H1 (cell line): ENCODE results near the gene B3GALT6. TPM values are rescaled to one million over a fixed set of nuclear protein-coding genes. Genes with fewer than 3 reads are reported as not detected.

Experiments used
- ASH2L ChIP-seq: fragments of 200-600, 300-600 bp; sonication (generic); IDR thresholded peaks from one replicate; pipeline ENCODE4 v1.7.1; 2017; ENCODE audit warnings: low read length
- BACH1 ChIP-seq: IDR thresholded peaks from 2 replicates; pipeline ENCODE4 v1.6.1; 2012; ENCODE audit warnings: low read length, improper control_type of control experiment
- CEBPB ChIP-seq: IDR thresholded peaks from 2 replicates; pipeline ENCODE4 v1.6.1; 2012; ENCODE audit warnings: low read depth, low read length
- EGR1 ChIP-seq: IDR thresholded peaks from 2 replicates; pipeline ENCODE4 v1.6.1; 2011; ENCODE audit warnings: low read depth, low read length, borderline replicate concordance
- PHF8 ChIP-seq: fragments of 200-600 bp; sonication (generic); conservative IDR thresholded peaks from 2 replicates; pipeline ENCODE4 v1.7.1; 2012; ENCODE audit warnings: low read depth, mild to moderate bottlenecking, inconsistent platforms, low read length, moderate library complexity
- POLR2A ChIP-seq, 2 experiments: IDR thresholded peaks; 1 replicate in 1 of 2; 2 replicates in 1 of 2; pipeline ENCODE4 v1.6.1; 2011; ENCODE audit warnings: low read depth in 2 of 2, low read length in 2 of 2, mild to moderate bottlenecking in 2 of 2; ENCODE audit errors: control extremely low read depth in 1 of 2
- SIX5 ChIP-seq: IDR thresholded peaks from 2 replicates; pipeline ENCODE4 v1.6.1; 2011; ENCODE audit warnings: mild to moderate bottlenecking, low read depth, low read length
- TBP ChIP-seq: IDR thresholded peaks from 2 replicates; pipeline ENCODE4 v1.6.1; 2011; ENCODE audit warnings: low read depth, low read length, improper control_type of control experiment
- polyA plus RNA-seq, 7 experiments: library from polyadenylated mRNA; depleted of rRNA in 3 of 7; stranded (reverse) in 5 of 7; unstranded in 2 of 7; fragments of >200 nt in 5 of 7; fragments of 200-250 nt in 2 of 7; gene quantifications; 1 replicate in 5 of 7; 2 replicates in 1 of 7; 4 replicates in 1 of 7; pipeline versions ENCODE4 v1.2.1 to v1.2.3, GENCODE V29; 2011 to 2013; ENCODE audit warnings: missing spikeins in 2 of 7, mixed read lengths in 2 of 7
- total RNA-seq: library from RNA; stranded (reverse); fragmentation: NEBNext Ultra II Directional; extraction: Animal tissue kit (Norgen Biotek cat#: 25700); gene quantifications from 2 replicates; pipeline ENCODE4 v1.2.1, GENCODE V29; 2021
- TF ChIP-seq, protein P1 (sequence below): fragments of 300-600 bp; sonication (generic); IDR thresholded peaks from 2 replicates; pipeline ENCODE4 v1.7.1; 2012; ENCODE audit warnings: low read length, moderate library complexity, mild to moderate bottlenecking, inconsistent platforms; ENCODE audit not compliant: insufficient replicate concordance
- TF ChIP-seq, protein P2 (sequence below): IDR thresholded peaks from 2 replicates; pipeline ENCODE4 v1.6.1; 2011; ENCODE audit warnings: low read length, improper control_type of control experiment

B3GALT6 gene
- total and polyA plus RNA-seq, 2 of the 8 experiments (the other 6 are each of a cell fraction or from before 2014, with no cell fraction given) = 18.4 to 20.4 TPM

DNA sequence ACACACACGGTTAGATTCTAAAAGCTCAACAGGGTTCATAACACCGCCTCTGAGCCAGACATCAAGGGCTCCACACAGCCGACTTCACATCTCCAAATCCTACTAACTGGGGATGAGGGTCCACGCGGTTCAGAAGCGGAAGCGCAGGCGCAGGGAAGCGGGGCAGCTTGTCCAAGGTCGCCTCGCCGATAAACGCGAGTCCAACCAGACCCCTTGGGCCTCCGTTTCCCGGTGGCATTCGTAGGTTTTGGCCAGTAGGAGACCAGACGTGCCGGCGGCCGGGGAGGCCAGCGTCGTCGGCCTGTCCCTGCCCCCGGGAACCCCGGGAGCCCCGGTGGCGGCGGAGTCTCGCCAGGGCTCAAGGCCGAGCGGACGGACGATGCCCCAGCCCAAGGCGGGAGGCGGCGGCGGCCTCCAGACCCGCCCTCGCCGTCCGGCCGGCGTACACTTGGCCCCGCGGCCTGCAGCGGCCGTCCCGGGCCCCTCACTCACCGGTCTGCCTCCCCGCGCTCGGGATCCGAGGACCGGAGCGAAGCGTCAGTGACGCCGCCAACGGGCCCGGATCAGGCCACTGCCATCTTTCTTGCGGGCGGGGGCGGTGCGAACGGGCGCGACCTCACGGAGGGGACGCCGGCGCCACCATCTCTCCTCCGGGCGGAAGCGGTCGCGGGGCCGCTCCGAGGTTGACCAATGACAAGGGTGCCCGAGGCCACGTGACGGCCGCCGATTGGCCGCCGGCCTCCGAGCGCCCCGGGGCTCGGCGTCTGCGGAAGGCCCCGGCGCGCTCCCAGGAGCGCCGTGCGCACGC is 433 bp upstream of the B3GALT6 start, which contains the start of gene SDF4 (continued):
- TF ChIP-seq ASH2L (peak; percentile 46), CEBPB (no peak), BACH1 (no peak), TBP (peak; percentile 68; the same call in 1 of the 2 replicates), POLR2A (IDR thresholded peaks at IDR 0.05; ENCODE audit: control extremely low read depth in 1 of 2, low read depth in 2 of 2, low read length in 2 of 2) (peak in 1 of 2 experiments; percentile 63; a peak in 2 of 3 replicates), PHF8 (peak; percentile 71), EGR1 (peak; percentile 60; the same call in 1 of the 2 replicates), SIX5 (peak; percentile 45; the same call in 1 of the 2 replicates)
- TF ChIP-seq, protein P1, sequence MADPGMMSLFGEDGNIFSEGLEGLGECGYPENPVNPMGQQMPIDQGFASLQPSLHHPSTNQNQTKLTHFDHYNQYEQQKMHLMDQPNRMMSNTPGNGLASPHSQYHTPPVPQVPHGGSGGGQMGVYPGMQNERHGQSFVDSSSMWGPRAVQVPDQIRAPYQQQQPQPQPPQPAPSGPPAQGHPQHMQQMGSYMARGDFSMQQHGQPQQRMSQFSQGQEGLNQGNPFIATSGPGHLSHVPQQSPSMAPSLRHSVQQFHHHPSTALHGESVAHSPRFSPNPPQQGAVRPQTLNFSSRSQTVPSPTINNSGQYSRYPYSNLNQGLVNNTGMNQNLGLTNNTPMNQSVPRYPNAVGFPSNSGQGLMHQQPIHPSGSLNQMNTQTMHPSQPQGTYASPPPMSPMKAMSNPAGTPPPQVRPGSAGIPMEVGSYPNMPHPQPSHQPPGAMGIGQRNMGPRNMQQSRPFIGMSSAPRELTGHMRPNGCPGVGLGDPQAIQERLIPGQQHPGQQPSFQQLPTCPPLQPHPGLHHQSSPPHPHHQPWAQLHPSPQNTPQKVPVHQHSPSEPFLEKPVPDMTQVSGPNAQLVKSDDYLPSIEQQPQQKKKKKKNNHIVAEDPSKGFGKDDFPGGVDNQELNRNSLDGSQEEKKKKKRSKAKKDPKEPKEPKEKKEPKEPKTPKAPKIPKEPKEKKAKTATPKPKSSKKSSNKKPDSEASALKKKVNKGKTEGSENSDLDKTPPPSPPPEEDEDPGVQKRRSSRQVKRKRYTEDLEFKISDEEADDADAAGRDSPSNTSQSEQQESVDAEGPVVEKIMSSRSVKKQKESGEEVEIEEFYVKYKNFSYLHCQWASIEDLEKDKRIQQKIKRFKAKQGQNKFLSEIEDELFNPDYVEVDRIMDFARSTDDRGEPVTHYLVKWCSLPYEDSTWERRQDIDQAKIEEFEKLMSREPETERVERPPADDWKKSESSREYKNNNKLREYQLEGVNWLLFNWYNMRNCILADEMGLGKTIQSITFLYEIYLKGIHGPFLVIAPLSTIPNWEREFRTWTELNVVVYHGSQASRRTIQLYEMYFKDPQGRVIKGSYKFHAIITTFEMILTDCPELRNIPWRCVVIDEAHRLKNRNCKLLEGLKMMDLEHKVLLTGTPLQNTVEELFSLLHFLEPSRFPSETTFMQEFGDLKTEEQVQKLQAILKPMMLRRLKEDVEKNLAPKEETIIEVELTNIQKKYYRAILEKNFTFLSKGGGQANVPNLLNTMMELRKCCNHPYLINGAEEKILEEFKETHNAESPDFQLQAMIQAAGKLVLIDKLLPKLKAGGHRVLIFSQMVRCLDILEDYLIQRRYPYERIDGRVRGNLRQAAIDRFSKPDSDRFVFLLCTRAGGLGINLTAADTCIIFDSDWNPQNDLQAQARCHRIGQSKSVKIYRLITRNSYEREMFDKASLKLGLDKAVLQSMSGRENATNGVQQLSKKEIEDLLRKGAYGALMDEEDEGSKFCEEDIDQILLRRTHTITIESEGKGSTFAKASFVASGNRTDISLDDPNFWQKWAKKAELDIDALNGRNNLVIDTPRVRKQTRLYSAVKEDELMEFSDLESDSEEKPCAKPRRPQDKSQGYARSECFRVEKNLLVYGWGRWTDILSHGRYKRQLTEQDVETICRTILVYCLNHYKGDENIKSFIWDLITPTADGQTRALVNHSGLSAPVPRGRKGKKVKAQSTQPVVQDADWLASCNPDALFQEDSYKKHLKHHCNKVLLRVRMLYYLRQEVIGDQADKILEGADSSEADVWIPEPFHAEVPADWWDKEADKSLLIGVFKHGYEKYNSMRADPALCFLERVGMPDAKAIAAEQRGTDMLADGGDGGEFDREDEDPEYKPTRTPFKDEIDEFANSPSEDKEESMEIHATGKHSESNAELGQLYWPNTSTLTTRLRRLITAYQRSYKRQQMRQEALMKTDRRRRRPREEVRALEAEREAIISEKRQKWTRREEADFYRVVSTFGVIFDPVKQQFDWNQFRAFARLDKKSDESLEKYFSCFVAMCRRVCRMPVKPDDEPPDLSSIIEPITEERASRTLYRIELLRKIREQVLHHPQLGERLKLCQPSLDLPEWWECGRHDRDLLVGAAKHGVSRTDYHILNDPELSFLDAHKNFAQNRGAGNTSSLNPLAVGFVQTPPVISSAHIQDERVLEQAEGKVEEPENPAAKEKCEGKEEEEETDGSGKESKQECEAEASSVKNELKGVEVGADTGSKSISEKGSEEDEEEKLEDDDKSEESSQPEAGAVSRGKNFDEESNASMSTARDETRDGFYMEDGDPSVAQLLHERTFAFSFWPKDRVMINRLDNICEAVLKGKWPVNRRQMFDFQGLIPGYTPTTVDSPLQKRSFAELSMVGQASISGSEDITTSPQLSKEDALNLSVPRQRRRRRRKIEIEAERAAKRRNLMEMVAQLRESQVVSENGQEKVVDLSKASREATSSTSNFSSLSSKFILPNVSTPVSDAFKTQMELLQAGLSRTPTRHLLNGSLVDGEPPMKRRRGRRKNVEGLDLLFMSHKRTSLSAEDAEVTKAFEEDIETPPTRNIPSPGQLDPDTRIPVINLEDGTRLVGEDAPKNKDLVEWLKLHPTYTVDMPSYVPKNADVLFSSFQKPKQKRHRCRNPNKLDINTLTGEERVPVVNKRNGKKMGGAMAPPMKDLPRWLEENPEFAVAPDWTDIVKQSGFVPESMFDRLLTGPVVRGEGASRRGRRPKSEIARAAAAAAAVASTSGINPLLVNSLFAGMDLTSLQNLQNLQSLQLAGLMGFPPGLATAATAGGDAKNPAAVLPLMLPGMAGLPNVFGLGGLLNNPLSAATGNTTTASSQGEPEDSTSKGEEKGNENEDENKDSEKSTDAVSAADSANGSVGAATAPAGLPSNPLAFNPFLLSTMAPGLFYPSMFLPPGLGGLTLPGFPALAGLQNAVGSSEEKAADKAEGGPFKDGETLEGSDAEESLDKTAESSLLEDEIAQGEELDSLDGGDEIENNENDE = no peak
- TF ChIP-seq, protein P2, sequence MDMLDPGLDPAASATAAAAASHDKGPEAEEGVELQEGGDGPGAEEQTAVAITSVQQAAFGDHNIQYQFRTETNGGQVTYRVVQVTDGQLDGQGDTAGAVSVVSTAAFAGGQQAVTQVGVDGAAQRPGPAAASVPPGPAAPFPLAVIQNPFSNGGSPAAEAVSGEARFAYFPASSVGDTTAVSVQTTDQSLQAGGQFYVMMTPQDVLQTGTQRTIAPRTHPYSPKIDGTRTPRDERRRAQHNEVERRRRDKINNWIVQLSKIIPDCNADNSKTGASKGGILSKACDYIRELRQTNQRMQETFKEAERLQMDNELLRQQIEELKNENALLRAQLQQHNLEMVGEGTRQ = peak; percentile 96
